NCI-H446 treated with DMSO at 0.1 percent for 48 hours (cell line): ENCODE measurements around the gene AP2A2.
"Not testable (repeated sequence)": the region's sequence is repeated elsewhere in the genome, so short reads cannot be mapped to it uniquely, and the experiment has no call there.

Experiments used
- DNase-seq: peaks from one replicate; lab custom pipeline; 2025; lab: John Stamatoyannopoulos, UW

Gene AP2A2

GRCh38 chr11:975376-975775 lies 49.7 kb downstream of the AP2A2 start:
- not testable (repeated sequence) for DNase-seq

- no peak for DNase-seq
These were observed 50.2 kb downstream of the AP2A2 start for GRCh38 chr11:975827-976226.

DNA sequence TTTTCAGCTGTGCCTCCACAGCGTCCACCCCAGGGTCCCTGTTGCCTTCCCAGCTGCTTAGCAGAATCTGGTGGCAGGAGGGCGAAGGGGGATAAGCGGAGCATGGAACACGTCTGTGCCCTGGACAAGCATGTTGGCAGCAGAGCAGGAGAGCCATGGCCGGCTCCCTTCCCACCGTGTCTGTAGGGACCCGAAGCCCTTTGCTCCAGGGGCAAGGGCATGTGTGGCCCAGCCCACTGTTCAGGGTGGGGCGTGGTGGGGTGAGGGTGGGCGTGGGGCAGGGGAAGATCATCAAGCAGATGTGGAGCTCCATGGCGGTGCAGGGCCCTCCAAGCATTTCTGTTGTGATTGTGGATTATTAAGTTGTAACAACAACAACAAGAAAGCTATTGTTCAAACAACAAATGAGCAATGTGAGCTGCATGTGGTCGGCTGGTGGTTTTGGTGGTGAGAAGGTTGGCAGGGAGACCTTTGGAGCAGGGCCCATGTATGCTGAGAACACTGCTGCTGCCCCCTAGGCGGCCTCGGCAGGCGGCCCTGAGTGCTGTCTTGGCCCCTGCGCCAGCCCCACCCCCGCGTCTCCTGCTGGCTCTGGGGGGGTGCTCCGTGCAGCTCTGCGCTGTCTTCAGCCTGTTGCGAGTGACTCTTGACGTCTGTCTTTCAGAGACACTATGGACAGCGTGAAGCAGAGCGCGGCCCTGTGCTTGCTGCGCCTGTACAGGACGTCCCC lies 50.9 kb downstream of the AP2A2 start:
- DNase-seq, result no peak

GRCh38 chr11:977830-978720 lies 52.4 kb downstream of the AP2A2 start:
- DNase-seq, result no peak

DNA sequence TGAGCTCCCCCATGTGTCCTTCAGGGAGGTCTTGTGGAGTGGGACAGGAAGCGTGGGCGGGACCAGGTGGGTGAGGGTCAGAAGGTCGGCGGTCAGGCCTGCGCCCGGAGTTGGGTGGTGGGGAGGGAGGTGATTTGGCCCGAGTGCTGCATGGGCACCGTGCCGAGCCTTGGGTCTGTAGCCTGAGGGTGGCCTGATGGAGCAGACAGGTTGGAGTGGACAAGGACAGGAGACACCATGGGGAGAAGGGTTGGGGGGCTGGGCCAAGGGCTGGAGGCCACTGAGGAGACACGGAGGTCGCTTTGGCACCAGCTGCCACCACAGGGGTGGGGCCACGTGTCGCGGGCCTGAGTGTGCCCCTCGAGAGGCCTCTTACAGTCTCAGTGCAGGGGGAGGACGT lies 53.1 kb downstream of the AP2A2 start:
- no peak for DNase-seq

- no peak for DNase-seq
These were observed 55.0 kb downstream of the AP2A2 start for GRCh38 chr11:980438-981357.

GRCh38 chr11:981764-982163 lies 56.1 kb downstream of the AP2A2 start:
- no peak for DNase-seq

GRCh38 chr11:984546-984945 lies 58.9 kb downstream of the AP2A2 start:
- no peak for DNase-seq

DNA sequence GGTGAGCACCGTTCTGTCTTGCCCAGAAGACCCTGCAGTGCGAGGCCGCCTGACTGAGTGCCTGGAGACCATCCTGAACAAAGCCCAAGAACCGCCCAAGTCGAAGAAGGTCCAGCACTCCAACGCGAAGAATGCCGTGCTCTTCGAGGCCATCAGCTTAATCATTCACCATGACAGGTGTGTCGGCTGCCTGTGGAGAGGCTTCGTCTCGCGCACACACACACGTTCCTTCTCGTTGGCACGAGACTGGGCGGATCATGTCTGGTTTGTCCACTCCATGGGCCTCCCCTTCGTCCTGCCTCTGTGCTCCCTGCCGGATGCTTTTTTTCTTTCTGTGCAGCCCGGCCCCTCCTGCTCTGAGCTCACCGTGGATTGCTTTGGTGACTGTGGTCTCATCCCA lies 59.7 kb downstream of the AP2A2 start:
- no peak for DNase-seq

- no peak for DNase-seq
These were observed 60.2 kb downstream of the AP2A2 start for GRCh38 chr11:985848-986247.

DNA sequence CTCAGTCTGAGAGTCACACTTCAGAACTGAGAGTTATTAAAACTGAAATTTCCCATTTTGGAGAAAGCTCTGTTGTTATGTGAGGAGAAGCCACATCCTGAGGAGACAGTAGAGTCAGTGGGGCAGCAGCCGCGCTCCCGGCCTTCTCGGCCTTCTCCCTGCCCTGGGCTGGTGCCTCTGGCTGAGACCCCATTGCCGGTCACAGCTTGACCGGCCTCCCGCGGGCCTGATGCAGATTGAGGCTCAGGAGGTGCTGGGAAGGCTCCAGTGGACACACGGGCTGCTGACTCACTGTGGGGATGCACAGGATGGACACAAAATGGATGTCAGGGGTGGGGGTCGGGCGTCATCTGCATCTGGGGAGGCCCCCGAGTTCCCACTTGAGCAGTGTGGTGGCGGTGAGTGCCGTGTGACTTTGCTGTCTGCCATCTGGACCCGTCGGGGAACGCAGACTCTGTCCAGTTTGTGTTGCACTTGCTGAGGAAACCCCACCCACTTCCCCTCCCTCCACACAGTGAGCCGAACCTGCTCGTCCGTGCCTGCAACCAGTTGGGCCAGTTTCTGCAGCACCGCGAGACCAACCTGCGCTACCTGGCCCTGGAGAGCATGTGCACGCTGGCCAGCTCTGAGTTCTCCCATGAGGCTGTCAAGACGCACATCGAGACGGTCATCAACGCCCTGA lies 60.7 kb downstream of the AP2A2 start:
- no peak for DNase-seq

GRCh38 chr11:986952-987305 lies 61.3 kb downstream of the AP2A2 start:
- DNase-seq, result no peak

GRCh38 chr11:987671-988070 lies 62.0 kb downstream of the AP2A2 start:
- no peak for DNase-seq

- no peak for DNase-seq
These were observed 64.4 kb downstream of the AP2A2 start for GRCh38 chr11:990101-990500.

GRCh38 chr11:991034-991433 lies 65.4 kb downstream of the AP2A2 start:
- no peak for DNase-seq

- DNase-seq, result no peak
These were observed 66.1 kb downstream of the AP2A2 start for GRCh38 chr11:991711-992307.

- DNase-seq, result no peak
These were observed 66.9 kb downstream of the AP2A2 start for GRCh38 chr11:992577-992976.

DNA sequence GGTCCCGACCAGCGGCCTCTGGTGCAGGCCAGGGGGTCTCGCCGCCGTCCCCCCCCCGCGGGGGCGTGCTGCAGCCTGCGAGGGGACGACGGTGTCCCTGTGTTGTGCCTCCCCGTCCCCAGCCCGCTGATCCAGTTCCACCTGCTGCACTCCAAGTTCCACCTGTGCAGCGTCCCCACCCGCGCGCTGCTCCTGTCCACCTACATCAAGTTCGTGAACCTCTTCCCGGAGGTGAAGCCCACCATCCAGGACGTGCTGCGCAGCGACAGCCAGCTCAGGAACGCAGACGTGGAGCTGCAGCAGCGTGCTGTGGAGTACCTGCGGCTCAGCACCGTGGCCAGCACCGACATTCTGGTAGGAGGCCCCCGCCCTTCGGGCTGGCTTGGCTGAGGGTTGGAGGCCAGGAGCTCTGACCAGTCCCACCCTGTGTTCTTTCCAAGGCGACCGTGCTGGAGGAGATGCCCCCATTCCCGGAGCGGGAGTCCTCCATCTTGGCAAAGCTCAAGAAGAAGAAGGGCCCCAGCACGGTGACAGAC lies 68.0 kb downstream of the AP2A2 start:
- no peak for DNase-seq

DNA sequence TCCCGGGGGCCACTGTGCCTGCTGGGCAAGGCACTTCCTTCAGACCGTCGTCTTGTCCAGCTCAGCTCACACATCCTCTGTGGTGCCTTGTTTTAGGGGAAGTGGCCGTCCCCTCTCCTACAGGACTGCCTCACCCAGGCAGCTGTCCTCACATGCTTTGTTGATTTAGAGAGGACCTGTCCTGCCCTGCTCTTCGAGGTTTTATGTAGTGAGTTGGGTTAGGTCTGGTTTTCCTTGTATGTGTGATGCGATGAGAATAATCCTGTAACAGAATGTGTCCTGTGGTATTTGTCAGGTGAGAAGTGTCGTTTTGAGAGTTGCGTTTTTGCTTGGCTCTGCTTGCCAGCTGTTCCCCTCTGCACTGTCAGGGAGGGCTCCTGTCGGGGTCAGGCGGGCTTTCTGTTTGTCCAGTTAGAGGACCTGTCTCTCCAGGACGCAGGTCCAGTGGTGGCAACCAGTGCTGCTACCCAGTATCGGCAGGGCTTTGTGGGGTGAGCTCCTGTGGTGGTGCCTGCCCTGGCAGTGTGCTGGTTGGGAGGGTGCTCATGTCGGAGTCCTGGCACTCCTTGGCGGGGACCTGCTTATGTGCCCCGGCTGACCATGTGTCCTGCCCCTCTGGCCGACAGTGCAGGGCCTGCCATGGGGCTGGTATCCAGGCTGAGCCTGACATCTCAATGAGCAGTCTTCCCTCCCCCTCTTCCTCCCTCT lies 69.5 kb downstream of the AP2A2 start:
- DNase-seq, result no peak

DNA sequence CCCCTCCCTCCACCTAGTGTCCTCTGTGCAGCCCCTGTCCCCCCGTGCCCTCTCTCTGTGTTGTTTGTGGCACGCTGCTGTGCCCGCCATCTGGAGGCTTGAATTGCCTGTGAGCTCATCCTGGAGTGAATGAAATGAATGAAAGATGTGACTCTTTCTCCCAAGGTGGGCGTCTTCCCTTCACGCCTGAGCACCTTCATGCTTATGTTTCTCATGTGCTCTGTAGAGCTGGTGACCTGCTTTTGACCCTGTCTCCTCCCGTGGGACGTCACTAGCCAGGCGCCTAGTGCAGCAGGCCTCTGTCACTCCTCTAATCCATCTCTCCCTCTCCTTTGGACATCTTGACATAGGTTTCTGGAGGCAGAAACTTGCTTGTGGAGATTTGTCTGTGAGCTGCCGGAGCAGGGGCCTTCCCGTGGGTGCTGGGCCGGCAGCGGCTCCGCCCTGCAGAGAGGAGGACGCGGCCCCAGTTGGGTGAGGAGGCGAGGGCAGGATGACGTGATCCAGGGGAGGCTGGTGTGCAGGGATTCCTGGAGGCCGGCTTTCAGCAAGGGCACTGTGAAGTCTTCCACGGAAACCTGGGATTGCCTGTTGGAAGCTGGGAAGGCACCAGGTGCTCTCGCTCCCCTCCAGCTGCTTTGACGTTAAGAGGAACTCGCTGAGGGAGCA lies 70.2 kb downstream of the AP2A2 start:
- no peak for DNase-seq
